ENCODE results near the gene SGSM1. TPM values are rescaled to one million over a fixed set of nuclear protein-coding genes. Genes with fewer than 3 reads are reported as not detected.

SGSM1 gene
- total and polyA plus RNA-seq, 9 of the 15 experiments (the other 6 are each of a cell fraction or from before 2014, with no cell fraction given): not detected

DNA sequence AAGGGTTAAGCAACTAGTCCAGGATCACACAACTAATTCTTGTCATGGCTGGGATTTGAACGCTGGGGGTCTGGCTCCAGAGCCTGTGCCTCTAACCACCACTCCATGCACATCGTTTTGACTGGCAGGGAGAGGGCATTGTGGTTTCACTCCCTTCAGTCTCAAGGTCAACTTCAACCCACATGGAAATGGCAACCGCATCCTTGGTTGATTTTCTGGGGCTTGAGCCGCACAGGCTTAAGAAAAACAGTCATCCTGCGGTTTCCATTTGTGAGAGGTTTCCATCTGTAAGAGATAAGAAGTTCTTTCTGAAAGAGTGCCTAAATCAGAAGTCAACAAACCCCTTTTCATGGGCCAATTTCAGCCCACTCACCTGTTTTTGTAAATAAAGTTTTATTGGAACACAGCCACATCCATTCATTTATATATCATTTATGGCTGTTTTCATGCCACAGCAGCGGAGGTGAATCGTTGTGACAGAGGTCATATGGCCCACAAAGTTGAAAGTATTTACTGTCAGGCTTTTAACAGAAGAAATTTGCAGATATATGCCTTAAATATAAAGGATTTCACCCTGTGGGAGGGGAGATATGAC is 65.7 kb downstream of the SGSM1 start (continued):
- TF ChIP-seq, protein P1, sequence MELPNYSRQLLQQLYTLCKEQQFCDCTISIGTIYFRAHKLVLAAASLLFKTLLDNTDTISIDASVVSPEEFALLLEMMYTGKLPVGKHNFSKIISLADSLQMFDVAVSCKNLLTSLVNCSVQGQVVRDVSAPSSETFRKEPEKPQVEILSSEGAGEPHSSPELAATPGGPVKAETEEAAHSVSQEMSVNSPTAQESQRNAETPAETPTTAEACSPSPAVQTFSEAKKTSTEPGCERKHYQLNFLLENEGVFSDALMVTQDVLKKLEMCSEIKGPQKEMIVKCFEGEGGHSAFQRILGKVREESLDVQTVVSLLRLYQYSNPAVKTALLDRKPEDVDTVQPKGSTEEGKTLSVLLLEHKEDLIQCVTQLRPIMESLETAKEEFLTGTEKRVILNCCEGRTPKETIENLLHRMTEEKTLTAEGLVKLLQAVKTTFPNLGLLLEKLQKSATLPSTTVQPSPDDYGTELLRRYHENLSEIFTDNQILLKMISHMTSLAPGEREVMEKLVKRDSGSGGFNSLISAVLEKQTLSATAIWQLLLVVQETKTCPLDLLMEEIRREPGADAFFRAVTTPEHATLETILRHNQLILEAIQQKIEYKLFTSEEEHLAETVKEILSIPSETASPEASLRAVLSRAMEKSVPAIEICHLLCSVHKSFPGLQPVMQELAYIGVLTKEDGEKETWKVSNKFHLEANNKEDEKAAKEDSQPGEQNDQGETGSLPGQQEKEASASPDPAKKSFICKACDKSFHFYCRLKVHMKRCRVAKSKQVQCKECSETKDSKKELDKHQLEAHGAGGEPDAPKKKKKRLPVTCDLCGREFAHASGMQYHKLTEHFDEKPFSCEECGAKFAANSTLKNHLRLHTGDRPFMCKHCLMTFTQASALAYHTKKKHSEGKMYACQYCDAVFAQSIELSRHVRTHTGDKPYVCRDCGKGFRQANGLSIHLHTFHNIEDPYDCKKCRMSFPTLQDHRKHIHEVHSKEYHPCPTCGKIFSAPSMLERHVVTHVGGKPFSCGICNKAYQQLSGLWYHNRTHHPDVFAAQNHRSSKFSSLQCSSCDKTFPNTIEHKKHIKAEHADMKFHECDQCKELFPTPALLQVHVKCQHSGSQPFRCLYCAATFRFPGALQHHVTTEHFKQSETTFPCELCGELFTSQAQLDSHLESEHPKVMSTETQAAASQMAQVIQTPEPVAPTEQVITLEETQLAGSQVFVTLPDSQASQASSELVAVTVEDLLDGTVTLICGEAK (IDR thresholded peaks at IDR 0.05): peak; percentile 93
- TF ChIP-seq, protein P1 (CRISPR knock-in tag; IDR thresholded peaks at IDR 0.05): peak; percentile 82
- 0 out of 2 replicates have a peak, but pooled peaks have one; percentile 31 for TF ChIP-seq TEAD4 (IDR thresholded peaks at IDR 0.05; ENCODE audit: low read length)
- no peak for TF ChIP-seq TEAD4 (CRISPR knock-in tag; IDR thresholded peaks at IDR 0.05; ENCODE audit: borderline replicate concordance)
- TF ChIP-seq EHMT2 (IDR thresholded peaks at IDR 0.05): no peak
- no peak for TF ChIP-seq U2AF2 (optimal IDR thresholded peaks at IDR 0.05; ENCODE audit: low read depth, low read length)
- no peak for TF ChIP-seq ZNF212 (CRISPR knock-in tag; IDR thresholded peaks at IDR 0.05)
- TF ChIP-seq, protein P2, sequence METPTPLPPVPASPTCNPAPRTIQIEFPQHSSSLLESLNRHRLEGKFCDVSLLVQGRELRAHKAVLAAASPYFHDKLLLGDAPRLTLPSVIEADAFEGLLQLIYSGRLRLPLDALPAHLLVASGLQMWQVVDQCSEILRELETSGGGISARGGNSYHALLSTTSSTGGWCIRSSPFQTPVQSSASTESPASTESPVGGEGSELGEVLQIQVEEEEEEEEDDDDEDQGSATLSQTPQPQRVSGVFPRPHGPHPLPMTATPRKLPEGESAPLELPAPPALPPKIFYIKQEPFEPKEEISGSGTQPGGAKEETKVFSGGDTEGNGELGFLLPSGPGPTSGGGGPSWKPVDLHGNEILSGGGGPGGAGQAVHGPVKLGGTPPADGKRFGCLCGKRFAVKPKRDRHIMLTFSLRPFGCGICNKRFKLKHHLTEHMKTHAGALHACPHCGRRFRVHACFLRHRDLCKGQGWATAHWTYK (CRISPR knock-in tag; IDR thresholded peaks at IDR 0.05): no peak
- TF ChIP-seq ZNF766 (CRISPR knock-in tag; conservative IDR thresholded peaks at IDR 0.05): peak; percentile 76
- no peak for TF ChIP-seq RBM22 (IDR thresholded peaks at IDR 0.05; ENCODE audit: low read depth, low read length, poor library complexity, severe bottlenecking)
- TF ChIP-seq ZBTB1 (CRISPR knock-in tag; IDR thresholded peaks at IDR 0.05; ENCODE audit: borderline replicate concordance, low read depth): peak; percentile 73; the same call in 1 of the 2 replicates
- TF ChIP-seq ZNF699 (CRISPR knock-in tag; IDR thresholded peaks at IDR 0.05; ENCODE audit: insufficient replicate concordance): no peak
- no peak for TF ChIP-seq ZNF445 (CRISPR knock-in tag; IDR thresholded peaks at IDR 0.05; ENCODE audit: low read depth)
- TF ChIP-seq, protein P3, sequence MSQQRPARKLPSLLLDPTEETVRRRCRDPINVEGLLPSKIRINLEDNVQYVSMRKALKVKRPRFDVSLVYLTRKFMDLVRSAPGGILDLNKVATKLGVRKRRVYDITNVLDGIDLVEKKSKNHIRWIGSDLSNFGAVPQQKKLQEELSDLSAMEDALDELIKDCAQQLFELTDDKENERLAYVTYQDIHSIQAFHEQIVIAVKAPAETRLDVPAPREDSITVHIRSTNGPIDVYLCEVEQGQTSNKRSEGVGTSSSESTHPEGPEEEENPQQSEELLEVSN (IDR thresholded peaks at IDR 0.05; ENCODE audit: borderline replicate concordance in 1 of 2, extremely low read depth in 1 of 2, insufficient read depth in 1 of 2, insufficient read length in 1 of 2, low read depth in 1 of 2, low read length in 1 of 2, poor library complexity in 1 of 2, severe bottlenecking in 1 of 2): no peak
- TF ChIP-seq PKNOX1 (IDR thresholded peaks at IDR 0.05): peak; percentile 40; the same call in 1 of the 2 replicates
